Smooth muscle cell (in vitro differentiated cells): ENCODE results near the gene ERBB4. TPM values are rescaled to one million over a fixed set of nuclear protein-coding genes. Genes with fewer than 3 reads are reported as not detected.
"Not testable (repeated sequence)": the region's sequence is repeated elsewhere in the genome, so short reads cannot be mapped to it uniquely, and the experiment has no call there.

Source experiments
- DNase-seq: peaks from one replicate; lab custom pipeline; 2025; ENCODE audit not compliant: unreplicated experiment; lab: John Stamatoyannopoulos, UW
- H2AFZ ChIP-seq: fragments of 200-600 bp; sonication (generic); 2 replicates; pipeline ENCODE4 v1.6.0; 2016; ENCODE audit warnings: antibody characterized with exemption, low read depth, mild to moderate bottlenecking
- H3F3A ChIP-seq: fragments of 200-600 bp; sonication (generic); 2 replicates; pipeline ENCODE4 v1.6.0; 2017; ENCODE audit warnings: antibody characterized with exemption, low read depth
- H3K27ac ChIP-seq: fragments of 200-600 bp; sonication (generic); 2 replicates; pipeline ENCODE4 v1.5.1; 2016; ENCODE audit warnings: low read depth, mild to moderate bottlenecking
- H3K27me3 ChIP-seq: fragments of 200-600 bp; sonication (generic); 2 replicates; pipeline ENCODE4 v1.6.1; 2016; ENCODE audit warnings: low read depth, mild to moderate bottlenecking
- H3K36me3 ChIP-seq: fragments of 200-600 bp; sonication (generic); 2 replicates; pipeline ENCODE4 v1.5.1; 2016; ENCODE audit warnings: low read depth
- H3K4me1 ChIP-seq: fragments of 200-600 bp; sonication (generic); 2 replicates; pipeline ENCODE4 v1.5.1; 2016; ENCODE audit warnings: low read depth
- H3K4me2 ChIP-seq: fragments of 200-600 bp; sonication (generic); 2 replicates; pipeline ENCODE4 v1.6.0; 2016; ENCODE audit warnings: mild to moderate bottlenecking
- H3K4me3 ChIP-seq: fragments of 200-600 bp; sonication (generic); 2 replicates; pipeline ENCODE4 v1.5.1; 2016; ENCODE audit warnings: mild to moderate bottlenecking
- H3K79me2 ChIP-seq: fragments of 200-600 bp; sonication (generic); 2 replicates; pipeline ENCODE4 v1.6.0; 2016; ENCODE audit warnings: low read depth, mild to moderate bottlenecking
- H3K9ac ChIP-seq: fragments of 200-600 bp; sonication (generic); 2 replicates; pipeline ENCODE4 v1.6.0; 2016; ENCODE audit warnings: low read depth
- H3K9me3 ChIP-seq: fragments of 200-600 bp; sonication (generic); replicated peaks from 2 replicates; pipeline ENCODE4 v1.5.1; 2016; ENCODE audit warnings: low read depth
- H4K20me1 ChIP-seq: fragments of 200-600 bp; sonication (generic); 2 replicates; pipeline ENCODE4 v1.6.0; 2016; ENCODE audit warnings: low read depth
- WGBS: methylation state at CpG from one replicate; pipeline ENCODE4 v1.1.7; 2016; ENCODE audit warnings: low lambda C conversion rate; 5-methylcytosine and 5-hydroxymethylcytosine counted together
- polyA plus RNA-seq: library from polyadenylated mRNA; unstranded; fragments of >200 nt; fragmentation: Nextera tagmentation; extraction: Ambion mirVana; gene quantifications from 2 replicates; pipeline ENCODE4 v1.2.1, GENCODE V29; 2016
- total RNA-seq: library from RNA; depleted of rRNA; stranded (reverse); fragments of >200 nt; gene quantifications from 2 replicates; pipeline ENCODE4 v1.2.3, GENCODE V29; 2014
- TF ChIP-seq, protein P1 (sequence below): fragments of 200-600 bp; sonication (generic); IDR thresholded peaks from 2 replicates; pipeline ENCODE4 v1.5.1; 2017; ENCODE audit warnings: borderline replicate concordance, mild to moderate bottlenecking, antibody characterized with exemption; ENCODE audit not compliant: insufficient read depth, poor library complexity, severe bottlenecking

The ERBB4 gene
- total and polyA plus RNA-seq, 2 experiments from 2014 or later: 0.67 TPM; not detected in 1

DNA sequence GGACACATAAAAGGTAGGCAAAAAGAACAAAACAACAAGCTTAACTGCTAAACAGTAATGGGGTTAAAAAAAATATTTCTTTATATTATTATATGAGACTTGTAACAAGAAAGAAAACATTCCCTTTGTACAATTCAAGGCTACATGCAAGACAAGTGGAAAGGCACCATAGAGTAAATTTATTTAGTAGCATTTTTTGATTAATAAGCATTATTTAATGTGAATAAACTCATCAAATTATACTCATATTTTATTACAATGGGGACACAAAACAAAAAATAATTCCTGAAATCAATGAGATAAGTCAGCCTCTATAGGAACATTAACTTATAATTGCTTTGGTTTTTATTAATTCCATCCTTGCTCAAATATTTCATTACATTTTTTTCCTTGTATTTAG, 809.2 kb downstream of the ERBB4 start:
- no peaks in the 10 kb centered on the region for H3K79me2 ChIP-seq
- no peak overlapping the region for H3K27ac ChIP-seq
- no peak overlapping the region for H3K4me2 ChIP-seq
- TF ChIP-seq, protein P1, sequence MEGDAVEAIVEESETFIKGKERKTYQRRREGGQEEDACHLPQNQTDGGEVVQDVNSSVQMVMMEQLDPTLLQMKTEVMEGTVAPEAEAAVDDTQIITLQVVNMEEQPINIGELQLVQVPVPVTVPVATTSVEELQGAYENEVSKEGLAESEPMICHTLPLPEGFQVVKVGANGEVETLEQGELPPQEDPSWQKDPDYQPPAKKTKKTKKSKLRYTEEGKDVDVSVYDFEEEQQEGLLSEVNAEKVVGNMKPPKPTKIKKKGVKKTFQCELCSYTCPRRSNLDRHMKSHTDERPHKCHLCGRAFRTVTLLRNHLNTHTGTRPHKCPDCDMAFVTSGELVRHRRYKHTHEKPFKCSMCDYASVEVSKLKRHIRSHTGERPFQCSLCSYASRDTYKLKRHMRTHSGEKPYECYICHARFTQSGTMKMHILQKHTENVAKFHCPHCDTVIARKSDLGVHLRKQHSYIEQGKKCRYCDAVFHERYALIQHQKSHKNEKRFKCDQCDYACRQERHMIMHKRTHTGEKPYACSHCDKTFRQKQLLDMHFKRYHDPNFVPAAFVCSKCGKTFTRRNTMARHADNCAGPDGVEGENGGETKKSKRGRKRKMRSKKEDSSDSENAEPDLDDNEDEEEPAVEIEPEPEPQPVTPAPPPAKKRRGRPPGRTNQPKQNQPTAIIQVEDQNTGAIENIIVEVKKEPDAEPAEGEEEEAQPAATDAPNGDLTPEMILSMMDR: no peak
- H3K9me3 ChIP-seq: no peaks in the 10 kb centered on the region
- no peak overlapping the region for H3K9ac ChIP-seq
- no peaks in the 10 kb centered on the region for H3K4me1 ChIP-seq
- no peak overlapping the region for H2AFZ ChIP-seq
- no peak overlapping the region for H3K4me3 ChIP-seq
- no peak for DNase-seq
- no peaks in the 10 kb centered on the region for H3K36me3 ChIP-seq
- no peaks in the 10 kb centered on the region for H3K27me3 ChIP-seq
- H3F3A ChIP-seq: no peaks in the 10 kb centered on the region
- no peaks in the 10 kb centered on the region for H4K20me1 ChIP-seq

DNA sequence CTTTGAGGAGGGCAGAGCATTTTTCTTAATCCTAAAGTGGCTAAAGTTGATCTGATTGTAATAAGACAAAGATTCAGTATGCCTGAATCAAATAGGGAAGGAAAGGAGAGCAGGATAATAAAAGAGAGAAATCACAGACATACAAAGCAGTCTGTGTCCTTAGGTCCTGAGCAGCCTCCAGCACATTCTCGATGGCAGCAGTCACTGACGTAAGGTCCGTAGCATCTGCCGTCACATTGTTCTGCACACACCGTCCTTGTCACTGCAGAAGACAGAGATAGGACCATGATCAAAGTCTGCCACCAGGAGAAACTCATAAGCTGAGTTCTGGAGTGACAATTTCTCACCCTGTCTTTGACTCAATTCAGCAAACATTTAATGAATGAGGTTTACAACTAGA, 813.7 kb downstream of the ERBB4 start:
- H3K79me2 ChIP-seq: no peaks in the 10 kb centered on the region
- H3K27me3 ChIP-seq: no peaks in the 10 kb centered on the region
- H2AFZ ChIP-seq: no peak overlapping the region
- no peak for DNase-seq
- H3F3A ChIP-seq: no peaks in the 10 kb centered on the region
- no peaks in the 10 kb centered on the region for H3K36me3 ChIP-seq
- no peak overlapping the region for H3K27ac ChIP-seq
- H3K4me3 ChIP-seq: no peak overlapping the region
- H4K20me1 ChIP-seq: no peaks in the 10 kb centered on the region
- no peak overlapping the region for H3K9ac ChIP-seq
- WGBS: 73% methylated on average over 5 of the region's 5 CpGs
- no peak overlapping the region for H3K4me2 ChIP-seq
- TF ChIP-seq, protein P1: no peak
- no peaks in the 10 kb centered on the region for H3K4me1 ChIP-seq
- no peaks in the 10 kb centered on the region for H3K9me3 ChIP-seq

DNA sequence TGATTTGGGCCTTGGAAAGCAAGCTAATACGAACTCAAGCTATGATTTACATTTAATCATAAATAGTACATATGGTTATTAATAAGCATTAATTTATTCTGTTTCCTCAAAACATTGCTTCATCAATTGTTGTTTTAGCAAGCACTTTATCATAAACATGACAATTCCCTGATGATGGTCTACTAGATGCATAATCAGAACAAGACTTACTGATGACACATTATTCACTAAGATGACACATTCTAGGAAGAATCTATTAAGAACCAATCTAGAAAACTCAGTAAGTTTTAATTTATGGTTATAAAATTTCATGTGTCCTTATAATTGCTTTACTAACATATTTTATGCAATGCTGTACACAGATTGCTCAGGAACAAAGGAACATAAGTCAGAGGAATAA, 815.2 kb downstream of the ERBB4 start:
- Histone ChIP-seq H3K4me3 (no peak overlapping the region), H2AFZ (no peak overlapping the region), H3F3A (no peaks in the 10 kb centered on the region), H3K27me3 (no peaks in the 10 kb centered on the region), H3K36me3 (no peaks in the 10 kb centered on the region), H3K9ac (no peak overlapping the region), H3K9me3 (no peaks in the 10 kb centered on the region), H3K79me2 (no peaks in the 10 kb centered on the region), H3K4me1 (no peaks in the 10 kb centered on the region), H3K27ac (no peak overlapping the region), H4K20me1 (no peaks in the 10 kb centered on the region), H3K4me2 (no peak overlapping the region)
- TF ChIP-seq, protein P1: no peak
- no peak for DNase-seq
- 88% methylated on average over 1 of the region's 1 CpG for WGBS

DNA sequence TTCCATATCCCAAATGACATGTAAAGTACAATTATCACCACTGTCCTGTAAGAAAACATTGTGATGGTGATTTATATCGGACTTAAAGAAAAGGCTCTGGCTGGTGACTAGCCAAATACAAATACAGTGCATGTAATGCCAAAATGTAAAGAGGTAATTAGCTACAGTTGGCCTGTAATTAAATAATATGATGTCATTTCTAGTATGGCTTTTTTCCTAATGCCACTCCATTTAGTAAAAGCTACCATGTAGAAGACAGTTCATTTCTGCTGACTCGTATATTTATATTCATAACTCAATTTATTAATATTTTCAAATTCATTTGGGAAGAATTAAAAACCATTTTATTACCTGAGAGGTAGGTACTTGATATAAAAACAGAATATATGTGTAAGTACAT, 815.7 kb downstream of the ERBB4 start:
- H4K20me1 ChIP-seq: no peaks in the 10 kb centered on the region
- H3K79me2 ChIP-seq: no peaks in the 10 kb centered on the region
- no peaks in the 10 kb centered on the region for H3K9me3 ChIP-seq

DNA sequence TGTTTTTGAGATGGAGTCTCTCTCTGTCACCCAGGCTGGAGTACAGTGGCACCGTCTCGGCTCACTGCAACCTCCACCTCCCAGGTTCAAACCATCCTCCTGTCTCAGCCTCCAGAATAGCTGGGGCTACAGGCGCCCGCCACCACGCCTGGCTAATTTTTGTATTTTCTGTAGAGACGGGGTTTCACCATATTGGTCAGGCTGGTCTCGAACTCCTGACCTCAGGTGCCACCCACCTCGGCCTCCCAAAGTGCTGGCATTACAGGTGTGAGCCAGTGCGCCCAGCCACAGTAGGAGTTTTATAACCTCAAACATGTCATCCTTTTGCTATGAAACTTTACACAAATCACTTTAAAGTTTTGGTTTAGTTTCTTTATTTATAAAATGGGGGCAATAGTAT, 816.7 kb downstream of the ERBB4 start:
- H2AFZ ChIP-seq, H4K20me1 ChIP-seq, H3K36me3 ChIP-seq, H3K27ac ChIP-seq, DNase-seq, H3K4me2 ChIP-seq, H3K4me3 ChIP-seq, H3F3A ChIP-seq, H3K27me3 ChIP-seq, H3K4me1 ChIP-seq, H3K9ac ChIP-seq, H3K79me2 ChIP-seq, H3K9me3 ChIP-seq: not testable (repeated sequence)
- 94% methylated on average over 9 of the region's 9 CpGs for WGBS

More for the DNA sequence above, 815.7 kb downstream of the ERBB4 start:
- TF ChIP-seq, protein P1: no peak
- no peaks in the 10 kb centered on the region for H3F3A ChIP-seq
- no peak overlapping the region for H3K4me2 ChIP-seq
- H3K4me1 ChIP-seq: no peaks in the 10 kb centered on the region
- DNase-seq: no peak
- H3K4me3 ChIP-seq: no peak overlapping the region
- 90% methylated on average over 2 of the region's 2 CpGs for WGBS
- no peaks in the 10 kb centered on the region for H3K36me3 ChIP-seq
- H2AFZ ChIP-seq: no peak overlapping the region
- no peak overlapping the region for H3K27ac ChIP-seq
- no peaks in the 10 kb centered on the region for H3K27me3 ChIP-seq
- H3K9ac ChIP-seq: no peak overlapping the region
